ENCODE results near the gene MS4A15.

The MS4A15 gene

GRCh38 chr11:60780065-60780464 is 23.4 kb downstream of the MS4A15 start:
- no peak for DNase-seq (ENCODE audit: low spot score)
- TF ChIP-seq CTCF (IDR thresholded peaks at IDR 0.05; ENCODE audit: borderline replicate concordance, control extremely low read depth, extremely low read depth, insufficient read depth, missing control alignments) = no peak
- in situ Hi-C loops (cut with MboI; ENCODE audit: low sequenced_read_pairs, unreplicated experiment) = no loop called here

GRCh38 chr11:60780774-60781173 is 24.1 kb downstream of the MS4A15 start:
- no peak for TF ChIP-seq CTCF (IDR thresholded peaks at IDR 0.05; ENCODE audit: borderline replicate concordance, control extremely low read depth, extremely low read depth, insufficient read depth, missing control alignments)
- in situ Hi-C loops (cut with MboI; ENCODE audit: low sequenced_read_pairs, unreplicated experiment) = no loop called here
- no peak for DNase-seq (ENCODE audit: low spot score)

GRCh38 chr11:60781286-60781980 is 24.8 kb downstream of the MS4A15 start:
- TF ChIP-seq CTCF (IDR thresholded peaks at IDR 0.05; ENCODE audit: borderline replicate concordance, control extremely low read depth, extremely low read depth, insufficient read depth, missing control alignments) = no peak
- in situ Hi-C loops (cut with MboI; ENCODE audit: low sequenced_read_pairs, unreplicated experiment) = no loop called here
- no peak for DNase-seq (ENCODE audit: low spot score)

GRCh38 chr11:60781981-60782316 is 25.3 kb downstream of the MS4A15 start:
- in situ Hi-C loops (cut with MboI; ENCODE audit: low sequenced_read_pairs, unreplicated experiment) = no loop called here
- TF ChIP-seq CTCF (IDR thresholded peaks at IDR 0.05; ENCODE audit: borderline replicate concordance, control extremely low read depth, extremely low read depth, insufficient read depth, missing control alignments) = no peak
- no peak for DNase-seq (ENCODE audit: low spot score)

GRCh38 chr11:60782393-60783140 is 25.9 kb downstream of the MS4A15 start:
- in situ Hi-C loops (cut with MboI; ENCODE audit: low sequenced_read_pairs, unreplicated experiment) = no loop called here
- no peak for DNase-seq (ENCODE audit: low spot score)
- no peak for TF ChIP-seq CTCF (IDR thresholded peaks at IDR 0.05; ENCODE audit: borderline replicate concordance, control extremely low read depth, extremely low read depth, insufficient read depth, missing control alignments)

- DNase-seq (ENCODE audit: low spot score) = no peak
- TF ChIP-seq CTCF (IDR thresholded peaks at IDR 0.05; ENCODE audit: borderline replicate concordance, control extremely low read depth, extremely low read depth, insufficient read depth, missing control alignments) = no peak
- in situ Hi-C loops (cut with MboI; ENCODE audit: low sequenced_read_pairs, unreplicated experiment) = no loop called here
These were observed 26.4 kb downstream of the MS4A15 start for GRCh38 chr11:60783141-60783484.
